ENCODE data around the gene VPS35L. TPM values are rescaled to one million over a fixed set of nuclear protein-coding genes. Genes with fewer than 3 reads are reported as not detected.

The VPS35L gene
- total RNA-seq, 1 donor from 2014 or later, result 51.9 TPM

DNA sequence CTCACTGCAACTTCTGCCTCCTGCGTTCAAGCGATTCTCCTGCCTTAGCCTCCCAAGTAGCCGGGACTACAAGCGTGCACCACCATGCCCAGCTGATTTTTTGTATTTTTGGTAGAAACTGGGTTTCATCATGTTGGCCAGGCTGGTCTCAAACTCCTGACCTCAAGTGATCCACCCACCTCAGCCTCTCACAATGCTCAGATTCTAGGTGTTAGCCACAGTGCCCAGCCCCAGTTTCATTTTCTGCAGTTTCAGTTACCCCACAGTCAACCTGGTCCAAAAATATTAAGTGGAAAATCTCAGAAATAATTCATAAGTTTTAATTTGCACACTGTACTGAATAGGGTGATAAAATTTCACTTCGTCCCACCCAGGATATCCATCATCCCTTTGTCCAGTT is 133.8 kb downstream of the VPS35L start:
- peak; percentile 6 for DNase-seq
- Histone ChIP-seq H3K4me1 (peaks cover 5% of the 10 kb centered on the region), H3K27ac (no peak overlapping the region), H3K9me3 (no peaks in the 10 kb centered on the region), H3K36me3 (peaks cover 42% of the 10 kb centered on the region), H3K27me3 (no peaks in the 10 kb centered on the region), H3K4me3 (no peak overlapping the region)
- intact Hi-C loops (cut with DNase I), result no loop called here
- TF ChIP-seq, protein P1, sequence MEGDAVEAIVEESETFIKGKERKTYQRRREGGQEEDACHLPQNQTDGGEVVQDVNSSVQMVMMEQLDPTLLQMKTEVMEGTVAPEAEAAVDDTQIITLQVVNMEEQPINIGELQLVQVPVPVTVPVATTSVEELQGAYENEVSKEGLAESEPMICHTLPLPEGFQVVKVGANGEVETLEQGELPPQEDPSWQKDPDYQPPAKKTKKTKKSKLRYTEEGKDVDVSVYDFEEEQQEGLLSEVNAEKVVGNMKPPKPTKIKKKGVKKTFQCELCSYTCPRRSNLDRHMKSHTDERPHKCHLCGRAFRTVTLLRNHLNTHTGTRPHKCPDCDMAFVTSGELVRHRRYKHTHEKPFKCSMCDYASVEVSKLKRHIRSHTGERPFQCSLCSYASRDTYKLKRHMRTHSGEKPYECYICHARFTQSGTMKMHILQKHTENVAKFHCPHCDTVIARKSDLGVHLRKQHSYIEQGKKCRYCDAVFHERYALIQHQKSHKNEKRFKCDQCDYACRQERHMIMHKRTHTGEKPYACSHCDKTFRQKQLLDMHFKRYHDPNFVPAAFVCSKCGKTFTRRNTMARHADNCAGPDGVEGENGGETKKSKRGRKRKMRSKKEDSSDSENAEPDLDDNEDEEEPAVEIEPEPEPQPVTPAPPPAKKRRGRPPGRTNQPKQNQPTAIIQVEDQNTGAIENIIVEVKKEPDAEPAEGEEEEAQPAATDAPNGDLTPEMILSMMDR (IDR thresholded peaks at IDR 0.05), result no peak
- ATAC-seq, result no peak

DNA sequence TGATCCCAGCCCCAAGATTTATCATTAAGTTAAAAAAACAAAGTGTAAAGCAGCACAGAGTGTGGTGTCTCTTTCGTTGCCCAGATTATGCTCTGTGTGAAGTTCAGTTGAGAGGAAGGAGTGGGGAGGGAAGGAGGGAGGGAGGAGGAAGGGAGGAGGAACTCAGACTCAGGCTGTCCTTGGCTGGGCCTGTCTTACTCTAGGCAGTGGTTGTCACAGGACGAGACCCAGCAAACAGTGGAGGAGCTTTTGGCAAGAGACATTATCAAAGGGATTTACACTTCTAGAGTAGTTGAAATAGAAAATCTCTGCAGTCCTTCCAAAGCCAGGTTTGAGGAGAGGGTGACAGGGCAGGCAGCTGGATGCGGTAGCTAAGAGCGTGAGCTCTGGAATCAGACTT is 134.7 kb downstream of the VPS35L start:
- DNase-seq, result peak; percentile 20
- ATAC-seq, result peak; percentile 58
- intact Hi-C loops (cut with DNase I), result no loop called here
- TF ChIP-seq, protein P1 (IDR thresholded peaks at IDR 0.05), result no peak
- Histone ChIP-seq H3K36me3 (peaks cover 38% of the 10 kb centered on the region), H3K27ac (no peak overlapping the region), H3K4me3 (no peak overlapping the region), H3K27me3 (no peaks in the 10 kb centered on the region), H3K4me1 (peaks cover 5% of the 10 kb centered on the region), H3K9me3 (no peaks in the 10 kb centered on the region)

DNA sequence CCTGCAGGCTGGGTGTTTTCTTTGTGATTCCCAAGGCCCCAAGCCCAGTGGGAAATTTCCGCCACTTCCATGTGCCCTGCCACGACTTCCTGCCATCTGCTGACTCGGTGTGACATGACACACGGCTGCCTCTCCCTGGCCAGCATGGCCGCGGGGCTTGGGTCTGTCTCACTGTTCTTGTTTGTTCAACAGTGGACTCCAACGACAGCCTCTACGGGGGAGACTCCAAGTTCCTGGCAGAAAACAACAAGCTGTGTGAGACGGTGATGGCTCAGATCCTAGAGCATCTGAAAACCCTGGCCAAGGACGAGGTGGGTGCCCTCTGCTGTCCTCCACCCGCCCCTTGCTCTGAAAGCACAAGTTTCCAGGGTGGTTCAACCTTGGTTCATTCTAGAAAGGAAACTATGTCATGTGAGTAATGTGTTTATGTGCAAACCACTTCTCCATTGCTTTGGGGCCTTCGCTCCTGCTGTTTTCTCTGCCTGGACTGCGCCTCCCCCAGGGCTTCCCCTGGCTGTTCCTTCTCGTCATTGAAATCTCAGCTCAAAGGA is 135.7 kb downstream of the VPS35L start:
- no peaks in the 10 kb centered on the region for H3K27me3 ChIP-seq
- TF ChIP-seq, protein P1 (IDR thresholded peaks at IDR 0.05), result no peak
- no peak overlapping the region for H3K4me3 ChIP-seq
- peaks cover 31% of the 10 kb centered on the region for H3K36me3 ChIP-seq
- H3K27ac ChIP-seq, result peak overlapping the region; percentile 36
- intact Hi-C loops (cut with DNase I), result no loop called here
- peaks cover 14% of the 10 kb centered on the region for H3K4me1 ChIP-seq
- no peak for DNase-seq
- no peaks in the 10 kb centered on the region for H3K9me3 ChIP-seq
- ATAC-seq, result peak; percentile 28

DNA sequence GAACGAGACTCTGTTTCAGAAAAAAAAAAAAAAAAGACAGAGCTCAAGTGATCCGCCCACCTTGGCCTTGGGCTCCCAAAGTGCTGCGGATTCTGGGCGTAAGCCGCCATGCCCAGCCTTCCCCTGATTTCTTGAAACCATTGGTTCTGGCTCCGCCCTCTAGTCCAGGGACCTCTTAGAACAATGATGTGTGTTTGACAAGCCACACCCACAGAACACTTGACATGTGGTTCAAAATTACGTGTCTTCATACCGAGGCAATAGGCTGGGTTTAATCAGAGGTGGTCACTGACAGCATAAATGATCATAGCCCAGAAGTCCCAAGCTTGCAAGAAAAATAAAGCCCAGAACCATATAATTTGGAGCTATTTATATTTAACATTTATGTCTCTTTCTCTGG is 139.5 kb downstream of the VPS35L start:
- TF ChIP-seq, protein P1 (IDR thresholded peaks at IDR 0.05), result no peak
- Histone ChIP-seq H3K27ac (no peak overlapping the region), H3K36me3 (peaks cover 19% of the 10 kb centered on the region), H3K9me3 (no peaks in the 10 kb centered on the region), H3K4me3 (no peak overlapping the region), H3K4me1 (peaks cover 41% of the 10 kb centered on the region), H3K27me3 (no peaks in the 10 kb centered on the region)
- no peak for DNase-seq
- no peak for ATAC-seq
- intact Hi-C loops (cut with DNase I), result no loop called here

DNA sequence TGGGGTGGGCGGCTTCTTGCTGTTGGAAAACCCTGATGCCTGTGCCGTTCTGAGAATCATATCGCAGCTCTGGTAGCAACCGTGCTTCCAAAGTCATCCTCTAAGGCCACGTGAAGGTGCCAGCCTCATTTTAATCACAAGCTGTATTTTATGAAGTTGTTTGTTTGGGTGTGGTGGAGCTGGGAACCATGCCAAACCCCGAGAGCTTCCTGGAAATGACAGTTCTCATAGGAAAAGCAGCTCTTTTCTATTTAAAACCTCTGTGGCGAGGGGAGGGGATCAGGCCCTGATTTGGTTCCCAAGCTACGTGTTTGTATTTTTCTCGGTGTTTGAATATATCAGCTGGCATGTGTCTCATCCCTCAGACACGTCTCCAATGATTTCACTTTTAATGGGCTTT is 140.8 kb downstream of the VPS35L start:
- H3K9me3 ChIP-seq, result no peaks in the 10 kb centered on the region
- H3K27me3 ChIP-seq, result no peaks in the 10 kb centered on the region
- peak overlapping the region; percentile 71 for H3K27ac ChIP-seq
- ATAC-seq, result peak; percentile 62
- TF ChIP-seq, protein P1 (IDR thresholded peaks at IDR 0.05), result no peak
- H3K36me3 ChIP-seq, result peaks cover 16% of the 10 kb centered on the region
- H3K4me1 ChIP-seq, result peaks cover 49% of the 10 kb centered on the region
- DNase-seq, result peak; percentile 73
- H3K4me3 ChIP-seq, result no peak overlapping the region
- intact Hi-C loops (cut with DNase I), result no loop called here

DNA sequence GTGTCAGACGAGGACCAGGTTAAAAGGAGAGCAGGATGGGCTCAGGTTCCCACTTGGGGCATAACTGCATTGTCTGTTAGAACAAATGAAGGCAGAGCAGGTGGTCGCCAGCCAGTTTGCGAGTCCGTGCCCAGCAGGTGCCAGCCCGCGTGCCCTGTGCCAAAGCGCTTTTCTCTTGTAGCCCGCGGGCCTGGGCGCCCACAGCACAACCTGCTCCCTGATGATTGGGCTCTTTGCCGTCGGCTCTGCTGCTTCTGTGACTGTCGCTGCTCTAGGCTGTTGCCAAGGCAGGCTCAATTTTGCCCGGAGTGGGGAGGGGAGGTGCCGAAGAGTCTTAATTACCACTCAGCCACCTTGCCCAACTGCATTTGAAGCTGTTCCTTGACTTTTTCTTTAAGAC is 141.5 kb downstream of the VPS35L start:
- Histone ChIP-seq H3K27me3 (no peaks in the 10 kb centered on the region), H3K27ac (peak overlapping the region; percentile 71), H3K4me1 (peaks cover 49% of the 10 kb centered on the region), H3K4me3 (no peak overlapping the region), H3K9me3 (no peaks in the 10 kb centered on the region), H3K36me3 (peaks cover 14% of the 10 kb centered on the region)
- TF ChIP-seq, protein P1 (IDR thresholded peaks at IDR 0.05), result no peak
- DNase-seq (no peak), ATAC-seq (no peak)
- intact Hi-C loops (cut with DNase I), result no loop called here

Measured in upper lobe of right lung (tissue), 1 donor.